Mesothelial cell of epicardium (in vitro differentiated cells): ENCODE results near the gene PRSS23. TPM values are rescaled to one million over a fixed set of nuclear protein-coding genes. Genes with fewer than 3 reads are reported as not detected.
A peak's percentile ranks its signal among the peaks of the same experiment; 100 is the strongest.
"Not testable (repeated sequence)": the region's sequence is repeated elsewhere in the genome, so short reads cannot be mapped to it uniquely, and the experiment has no call there.

Experiments used
- DNase-seq, 2 experiments: peaks; one replicate each; pipeline ENCODE4 v3.0.0; 2021; ENCODE audit warnings: low spot score in 2 of 2; ENCODE audit not compliant: unreplicated experiment in 2 of 2
- H3K27ac Mint-ChIP-seq: 2 replicates; pipeline ENCODE4 v1.8.0; 2021; ENCODE audit warnings: mixed read lengths
- H3K27me3 Mint-ChIP-seq: 2 replicates; pipeline ENCODE4 v1.8.0; 2021; ENCODE audit warnings: low read depth, mixed read lengths
- H3K36me3 Mint-ChIP-seq: 2 replicates; pipeline ENCODE4 v1.8.0; 2021; ENCODE audit warnings: mixed read lengths
- H3K4me1 Mint-ChIP-seq: 2 replicates; pipeline ENCODE4 v1.8.0; 2021; ENCODE audit warnings: mixed read lengths
- H3K4me3 Mint-ChIP-seq: 2 replicates; pipeline ENCODE4 v1.8.0; 2021; ENCODE audit warnings: mild to moderate bottlenecking, moderate library complexity, mixed read lengths
- H3K9me3 Mint-ChIP-seq: 2 replicates; pipeline ENCODE4 v1.8.0; 2021; ENCODE audit warnings: mixed read lengths
- CTCF ChIP-seq: fragments of 200-600 bp; sonication (generic); IDR thresholded peaks from one replicate; pipeline ENCODE4 v1.5.0; 2021; ENCODE audit warnings: antibody characterized with exemption; ENCODE audit not compliant: unreplicated experiment
- total RNA-seq: library from RNA; stranded (reverse); gene quantifications from 3 replicates; pipeline ENCODE4 v1.2.1, GENCODE V29; 2021

Gene PRSS23
- total RNA-seq, 1 donor from 2014 or later, result 29.4 TPM

- no peak for DNase-seq
- no peak for TF ChIP-seq CTCF
- H3K4me1 Mint-ChIP-seq, result peaks cover 45% of the 10 kb centered on the region
- no peak overlapping the region for H3K4me3 Mint-ChIP-seq
- H3K9me3 Mint-ChIP-seq, result no peaks in the 10 kb centered on the region
- no peaks in the 10 kb centered on the region for H3K27me3 Mint-ChIP-seq
- peaks cover 8% of the 10 kb centered on the region for H3K36me3 Mint-ChIP-seq
- H3K27ac Mint-ChIP-seq, result no peak overlapping the region
These were observed 12.6 kb downstream of the PRSS23 start for GRCh38 chr11:86812981-86813380.

GRCh38 chr11:86814775-86815174, 14.4 kb downstream of the PRSS23 start:
- Mint-ChIP-seq H3K27me3 (no peaks in the 10 kb centered on the region), H3K4me3 (no peak overlapping the region), H3K27ac (no peak overlapping the region), H3K9me3 (no peaks in the 10 kb centered on the region), H3K36me3 (no peaks in the 10 kb centered on the region), H3K4me1 (peaks cover 53% of the 10 kb centered on the region)
- DNase-seq, result no peak
- no peak for TF ChIP-seq CTCF

GRCh38 chr11:86815726-86816125, 15.4 kb downstream of the PRSS23 start:
- no peak overlapping the region for H3K27ac Mint-ChIP-seq
- peaks cover 45% of the 10 kb centered on the region for H3K4me1 Mint-ChIP-seq
- no peaks in the 10 kb centered on the region for H3K36me3 Mint-ChIP-seq
- no peaks in the 10 kb centered on the region for H3K9me3 Mint-ChIP-seq
- no peak overlapping the region for H3K4me3 Mint-ChIP-seq
- H3K27me3 Mint-ChIP-seq, result no peaks in the 10 kb centered on the region
- DNase-seq, result no peak
- TF ChIP-seq CTCF, result no peak

GRCh38 chr11:86816251-86816726, 15.9 kb downstream of the PRSS23 start:
- no peak overlapping the region for H3K27ac Mint-ChIP-seq
- no peak overlapping the region for H3K4me3 Mint-ChIP-seq
- H3K4me1 Mint-ChIP-seq, result peaks cover 40% of the 10 kb centered on the region
- no peak for TF ChIP-seq CTCF
- DNase-seq, result no peak
- no peaks in the 10 kb centered on the region for H3K36me3 Mint-ChIP-seq
- H3K9me3 Mint-ChIP-seq, result no peaks in the 10 kb centered on the region
- no peaks in the 10 kb centered on the region for H3K27me3 Mint-ChIP-seq

- Mint-ChIP-seq H3K9me3 (peaks cover 4% of the 10 kb centered on the region), H3K27ac (no peak overlapping the region), H3K27me3 (no peaks in the 10 kb centered on the region), H3K4me3 (no peak overlapping the region), H3K36me3 (peaks cover 5% of the 10 kb centered on the region), H3K4me1 (peaks cover 30% of the 10 kb centered on the region)
- peak; percentile 96 for TF ChIP-seq CTCF
- DNase-seq, result no peak
These were observed 18.3 kb downstream of the PRSS23 start for GRCh38 chr11:86818462-86819192.

- not testable (repeated sequence) for DNase-seq, H3K27me3 Mint-ChIP-seq, H3K27ac Mint-ChIP-seq, H3K4me3 Mint-ChIP-seq, H3K4me1 Mint-ChIP-seq
- peaks cover 15% of the 10 kb centered on the region for H3K9me3 Mint-ChIP-seq
- H3K36me3 Mint-ChIP-seq, result peaks cover 17% of the 10 kb centered on the region
These were observed 23.8 kb downstream of the PRSS23 start for GRCh38 chr11:86824139-86824538.

GRCh38 chr11:86834376-86834775, 34.0 kb downstream of the PRSS23 start:
- H3K4me1 Mint-ChIP-seq, H3K4me3 Mint-ChIP-seq, DNase-seq, H3K27ac Mint-ChIP-seq, H3K27me3 Mint-ChIP-seq, H3K9me3 Mint-ChIP-seq: not testable (repeated sequence)
- peaks cover 27% of the 10 kb centered on the region for H3K36me3 Mint-ChIP-seq

- H3K27me3 Mint-ChIP-seq, DNase-seq, H3K4me3 Mint-ChIP-seq: not testable (repeated sequence)
- H3K4me1 Mint-ChIP-seq, result peaks cover 31% of the 10 kb centered on the region
- H3K36me3 Mint-ChIP-seq, result peaks cover 33% of the 10 kb centered on the region
- peaks cover 39% of the 10 kb centered on the region for H3K9me3 Mint-ChIP-seq
- peak overlapping the region; percentile 78 for H3K27ac Mint-ChIP-seq
These were observed 44.6 kb downstream of the PRSS23 start for GRCh38 chr11:86844762-86845508.
